ENCODE results near the gene ZC3H10. TPM values are rescaled to one million over a fixed set of nuclear protein-coding genes. Genes with fewer than 3 reads are reported as not detected.

Gene ZC3H10
- total and polyA plus RNA-seq, 2 experiments from 2014 or later, result 2.7 to 5.4 TPM

DNA sequence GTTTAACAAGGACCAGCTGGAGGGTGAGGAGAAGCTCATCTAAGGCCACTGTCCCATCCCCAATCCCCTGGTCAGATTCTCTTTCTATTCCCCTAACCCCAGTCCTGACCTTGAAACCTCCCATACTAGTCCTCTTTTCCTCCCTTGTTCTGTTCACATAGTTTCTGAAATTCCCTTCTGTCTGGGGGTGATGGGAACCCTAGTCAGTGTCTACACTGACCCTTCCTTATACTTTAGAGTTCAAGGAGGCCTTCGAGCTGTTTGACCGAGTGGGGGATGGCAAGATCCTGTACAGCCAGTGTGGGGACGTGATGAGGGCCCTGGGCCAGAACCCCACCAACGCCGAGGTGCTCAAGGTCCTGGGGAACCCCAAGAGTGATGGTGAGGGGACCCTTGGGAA is 36.8 kb downstream of the ZC3H10 start:
- Histone ChIP-seq H3K9me2 (ENCODE audit: insufficient read depth) (no peaks in the 10 kb centered on the region), H2AFZ (no peak overlapping the region), H3K4me2 (no peak overlapping the region), H3K4me1 (ENCODE audit: insufficient read depth) (peaks cover 28% of the 10 kb centered on the region), H4K20me1 (replicated peaks; ENCODE audit: insufficient read depth) (no peaks in the 10 kb centered on the region; the same call in 1 of the 2 replicates), H3F3A (replicated peaks; ENCODE audit: low read depth) (peaks cover 31% of the 10 kb centered on the region), H3K79me2 (replicated peaks; ENCODE audit: insufficient read depth) (peaks cover 29% of the 10 kb centered on the region), H3K27ac (ENCODE audit: low read depth) (no peak overlapping the region), H3K27me3 (ENCODE audit: insufficient read depth) (no peaks in the 10 kb centered on the region), H3K4me3 (no peak overlapping the region), H3K36me3 (ENCODE audit: insufficient read depth) (peaks cover 6% of the 10 kb centered on the region; the same call in 1 of the 2 replicates)
- TF ChIP-seq CREB1 (CRISPR knock-in tag; IDR thresholded peaks at IDR 0.05; ENCODE audit: low read depth) (no peak), EZH2 (IDR thresholded peaks at IDR 0.05; ENCODE audit: low read depth, unreplicated experiment) (no peak), ZNF114 (CRISPR knock-in tag; IDR thresholded peaks at IDR 0.05) (no peak), POLR2AphosphoS5 (IDR thresholded peaks at IDR 0.05; ENCODE audit: low read depth) (no peak), JUNB (IDR thresholded peaks at IDR 0.05; ENCODE audit: unreplicated experiment) (no peak), CTCF (conservative IDR thresholded peaks at IDR 0.05; ENCODE audit: low read depth in 2 of 2) (no peak), EZH2phosphoT487 (IDR thresholded peaks at IDR 0.05; ENCODE audit: unreplicated experiment) (no peak), NANOG (IDR thresholded peaks at IDR 0.05; ENCODE audit: borderline replicate concordance) (no peak), STAT1 (IDR thresholded peaks at IDR 0.05; ENCODE audit: unreplicated experiment) (no peak), ZNF331 (CRISPR knock-in tag; IDR thresholded peaks at IDR 0.05; ENCODE audit: low read depth) (no peak)
- TF ChIP-seq, protein P1, sequence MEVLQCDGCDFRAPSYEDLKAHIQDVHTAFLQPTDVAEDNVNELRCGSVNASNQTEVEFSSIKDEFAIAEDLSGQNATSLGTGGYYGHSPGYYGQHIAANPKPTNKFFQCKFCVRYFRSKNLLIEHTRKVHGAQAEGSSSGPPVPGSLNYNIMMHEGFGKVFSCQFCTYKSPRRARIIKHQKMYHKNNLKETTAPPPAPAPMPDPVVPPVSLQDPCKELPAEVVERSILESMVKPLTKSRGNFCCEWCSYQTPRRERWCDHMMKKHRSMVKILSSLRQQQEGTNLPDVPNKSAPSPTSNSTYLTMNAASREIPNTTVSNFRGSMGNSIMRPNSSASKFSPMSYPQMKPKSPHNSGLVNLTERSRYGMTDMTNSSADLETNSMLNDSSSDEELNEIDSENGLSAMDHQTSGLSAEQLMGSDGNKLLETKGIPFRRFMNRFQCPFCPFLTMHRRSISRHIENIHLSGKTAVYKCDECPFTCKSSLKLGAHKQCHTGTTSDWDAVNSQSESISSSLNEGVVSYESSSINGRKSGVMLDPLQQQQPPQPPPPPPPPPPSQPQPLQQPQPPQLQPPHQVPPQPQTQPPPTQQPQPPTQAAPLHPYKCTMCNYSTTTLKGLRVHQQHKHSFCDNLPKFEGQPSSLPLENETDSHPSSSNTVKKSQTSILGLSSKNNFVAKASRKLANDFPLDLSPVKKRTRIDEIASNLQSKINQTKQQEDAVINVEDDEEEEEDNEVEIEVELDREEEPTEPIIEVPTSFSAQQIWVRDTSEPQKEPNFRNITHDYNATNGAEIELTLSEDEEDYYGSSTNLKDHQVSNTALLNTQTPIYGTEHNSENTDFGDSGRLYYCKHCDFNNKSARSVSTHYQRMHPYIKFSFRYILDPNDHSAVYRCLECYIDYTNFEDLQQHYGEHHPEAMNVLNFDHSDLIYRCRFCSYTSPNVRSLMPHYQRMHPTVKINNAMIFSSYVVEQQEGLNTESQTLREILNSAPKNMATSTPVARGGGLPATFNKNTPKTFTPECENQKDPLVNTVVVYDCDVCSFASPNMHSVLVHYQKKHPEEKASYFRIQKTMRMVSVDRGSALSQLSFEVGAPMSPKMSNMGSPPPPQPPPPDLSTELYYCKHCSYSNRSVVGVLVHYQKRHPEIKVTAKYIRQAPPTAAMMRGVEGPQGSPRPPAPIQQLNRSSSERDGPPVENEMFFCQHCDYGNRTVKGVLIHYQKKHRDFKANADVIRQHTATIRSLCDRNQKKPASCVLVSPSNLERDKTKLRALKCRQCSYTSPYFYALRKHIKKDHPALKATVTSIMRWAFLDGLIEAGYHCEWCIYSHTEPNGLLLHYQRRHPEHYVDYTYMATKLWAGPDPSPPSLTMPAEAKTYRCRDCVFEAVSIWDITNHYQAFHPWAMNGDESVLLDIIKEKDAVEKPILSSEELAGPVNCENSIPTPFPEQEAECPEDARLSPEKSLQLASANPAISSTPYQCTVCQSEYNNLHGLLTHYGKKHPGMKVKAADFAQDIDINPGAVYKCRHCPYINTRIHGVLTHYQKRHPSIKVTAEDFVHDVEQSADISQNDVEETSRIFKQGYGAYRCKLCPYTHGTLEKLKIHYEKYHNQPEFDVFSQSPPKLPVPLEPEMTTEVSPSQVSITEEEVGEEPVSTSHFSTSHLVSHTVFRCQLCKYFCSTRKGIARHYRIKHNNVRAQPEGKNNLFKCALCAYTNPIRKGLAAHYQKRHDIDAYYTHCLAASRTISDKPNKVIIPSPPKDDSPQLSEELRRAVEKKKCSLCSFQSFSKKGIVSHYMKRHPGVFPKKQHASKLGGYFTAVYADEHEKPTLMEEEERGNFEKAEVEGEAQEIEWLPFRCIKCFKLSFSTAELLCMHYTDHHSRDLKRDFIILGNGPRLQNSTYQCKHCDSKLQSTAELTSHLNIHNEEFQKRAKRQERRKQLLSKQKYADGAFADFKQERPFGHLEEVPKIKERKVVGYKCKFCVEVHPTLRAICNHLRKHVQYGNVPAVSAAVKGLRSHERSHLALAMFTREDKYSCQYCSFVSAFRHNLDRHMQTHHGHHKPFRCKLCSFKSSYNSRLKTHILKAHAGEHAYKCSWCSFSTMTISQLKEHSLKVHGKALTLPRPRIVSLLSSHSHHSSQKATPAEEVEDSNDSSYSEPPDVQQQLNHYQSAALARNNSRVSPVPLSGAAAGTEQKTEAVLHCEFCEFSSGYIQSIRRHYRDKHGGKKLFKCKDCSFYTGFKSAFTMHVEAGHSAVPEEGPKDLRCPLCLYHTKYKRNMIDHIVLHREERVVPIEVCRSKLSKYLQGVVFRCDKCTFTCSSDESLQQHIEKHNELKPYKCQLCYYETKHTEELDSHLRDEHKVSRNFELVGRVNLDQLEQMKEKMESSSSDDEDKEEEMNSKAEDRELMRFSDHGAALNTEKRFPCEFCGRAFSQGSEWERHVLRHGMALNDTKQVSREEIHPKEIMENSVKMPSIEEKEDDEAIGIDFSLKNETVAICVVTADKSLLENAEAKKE (CRISPR knock-in tag; IDR thresholded peaks at IDR 0.05), result no peak
- TF ChIP-seq, protein P2, sequence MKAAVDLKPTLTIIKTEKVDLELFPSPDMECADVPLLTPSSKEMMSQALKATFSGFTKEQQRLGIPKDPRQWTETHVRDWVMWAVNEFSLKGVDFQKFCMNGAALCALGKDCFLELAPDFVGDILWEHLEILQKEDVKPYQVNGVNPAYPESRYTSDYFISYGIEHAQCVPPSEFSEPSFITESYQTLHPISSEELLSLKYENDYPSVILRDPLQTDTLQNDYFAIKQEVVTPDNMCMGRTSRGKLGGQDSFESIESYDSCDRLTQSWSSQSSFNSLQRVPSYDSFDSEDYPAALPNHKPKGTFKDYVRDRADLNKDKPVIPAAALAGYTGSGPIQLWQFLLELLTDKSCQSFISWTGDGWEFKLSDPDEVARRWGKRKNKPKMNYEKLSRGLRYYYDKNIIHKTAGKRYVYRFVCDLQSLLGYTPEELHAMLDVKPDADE (IDR thresholded peaks at IDR 0.05), result no peak
- TF ChIP-seq, protein P3, sequence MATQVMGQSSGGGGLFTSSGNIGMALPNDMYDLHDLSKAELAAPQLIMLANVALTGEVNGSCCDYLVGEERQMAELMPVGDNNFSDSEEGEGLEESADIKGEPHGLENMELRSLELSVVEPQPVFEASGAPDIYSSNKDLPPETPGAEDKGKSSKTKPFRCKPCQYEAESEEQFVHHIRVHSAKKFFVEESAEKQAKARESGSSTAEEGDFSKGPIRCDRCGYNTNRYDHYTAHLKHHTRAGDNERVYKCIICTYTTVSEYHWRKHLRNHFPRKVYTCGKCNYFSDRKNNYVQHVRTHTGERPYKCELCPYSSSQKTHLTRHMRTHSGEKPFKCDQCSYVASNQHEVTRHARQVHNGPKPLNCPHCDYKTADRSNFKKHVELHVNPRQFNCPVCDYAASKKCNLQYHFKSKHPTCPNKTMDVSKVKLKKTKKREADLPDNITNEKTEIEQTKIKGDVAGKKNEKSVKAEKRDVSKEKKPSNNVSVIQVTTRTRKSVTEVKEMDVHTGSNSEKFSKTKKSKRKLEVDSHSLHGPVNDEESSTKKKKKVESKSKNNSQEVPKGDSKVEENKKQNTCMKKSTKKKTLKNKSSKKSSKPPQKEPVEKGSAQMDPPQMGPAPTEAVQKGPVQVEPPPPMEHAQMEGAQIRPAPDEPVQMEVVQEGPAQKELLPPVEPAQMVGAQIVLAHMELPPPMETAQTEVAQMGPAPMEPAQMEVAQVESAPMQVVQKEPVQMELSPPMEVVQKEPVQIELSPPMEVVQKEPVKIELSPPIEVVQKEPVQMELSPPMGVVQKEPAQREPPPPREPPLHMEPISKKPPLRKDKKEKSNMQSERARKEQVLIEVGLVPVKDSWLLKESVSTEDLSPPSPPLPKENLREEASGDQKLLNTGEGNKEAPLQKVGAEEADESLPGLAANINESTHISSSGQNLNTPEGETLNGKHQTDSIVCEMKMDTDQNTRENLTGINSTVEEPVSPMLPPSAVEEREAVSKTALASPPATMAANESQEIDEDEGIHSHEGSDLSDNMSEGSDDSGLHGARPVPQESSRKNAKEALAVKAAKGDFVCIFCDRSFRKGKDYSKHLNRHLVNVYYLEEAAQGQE (IDR thresholded peaks at IDR 0.05; ENCODE audit: unreplicated experiment), result no peak
- Mint-ChIP-seq H3K27ac (no peak overlapping the region), H3K27me3 (ENCODE audit: insufficient read depth, low read depth, poor library complexity) (peaks cover 34% of the 10 kb centered on the region), H3K4me3 (peak overlapping the region; percentile 34; the same call in 1 of the 3 replicates), H3K4me1 (peaks cover 35% of the 10 kb centered on the region), H3K9me3 (no peaks in the 10 kb centered on the region; the same call in none of the 3 replicates), H3K36me3 (ENCODE audit: low read depth) (peaks cover 37% of the 10 kb centered on the region)
- DNase-seq (ENCODE audit: low spot score), result no peak
- no peak for ATAC-seq
